Testis (tissue), 3 donors: ENCODE measurements around the gene PSEN1. TPM values are rescaled to one million over a fixed set of nuclear protein-coding genes. Genes with fewer than 3 reads are reported as not detected.

Source experiments
- DNase-seq: peaks from one replicate; pipeline ENCODE4 v3.0.0-alpha.2; 2019
- H3K27ac ChIP-seq, 2 donors: fragments of 200-600 bp; sonication (generic); one replicate each; pipeline ENCODE4 v1.5.1; 2019
- H3K27me3 ChIP-seq: fragments of 200-600 bp; sonication (generic); one replicate; pipeline ENCODE4 v1.5.1; 2019
- H3K36me3 ChIP-seq: fragments of 200-600 bp; sonication (generic); one replicate; pipeline ENCODE4 v1.5.1; 2017; ENCODE audit warnings: low read depth; ENCODE audit errors: missing control alignments
- H3K4me1 ChIP-seq: fragments of 200-600 bp; sonication (generic); one replicate; pipeline ENCODE4 v1.5.1; 2019
- H3K4me3 ChIP-seq, 2 donors: fragments of 200-600 bp; sonication (generic); one replicate each; pipeline ENCODE4 v1.5.1; 2017 to 2019
- H3K9me3 ChIP-seq: fragments of 200-600 bp; sonication (generic); one replicate; pipeline ENCODE4 v1.5.1; 2017
- CTCF ChIP-seq, 3 experiments: fragments of 450-650 bp in 2 of 3; fragments of 200-600 bp in 1 of 3; sonication (generic) in 1 of 3; IDR thresholded peaks; one replicate each; pipeline ENCODE4 v1.5.1; 2016 to 2019; ENCODE audit warnings: antibody characterized with exemption in 3 of 3, mild to moderate bottlenecking in 2 of 3, moderate library complexity in 1 of 3
- POLR2A ChIP-seq: fragments of 450-650 bp; IDR thresholded peaks from one replicate; pipeline ENCODE4 v1.6.1; 2017; ENCODE audit warnings: antibody characterized with exemption, mild to moderate bottlenecking, moderate library complexity
- WGBS, 2 donors: methylation state at CpG; one replicate each; pipeline ENCODE4 v1.1.5; 2018; 5-methylcytosine and 5-hydroxymethylcytosine counted together
- intact Hi-C: fragments of 100-400 bp; cut with DNase I; formaldehyde crosslinking; loops from one replicate; pipeline ENCODE4 v1.15.1; 2023; ENCODE audit warnings: low total_unique reads
- polyA plus RNA-seq: library from polyadenylated mRNA; stranded (reverse); fragments of 350-450 nt; fragmentation: Illumina TruSeq; extraction: RNeasy Lipid Tissue Mini Kit (QIAGEN cat#74804); gene quantifications from one replicate; pipeline ENCODE4 v1.2.3, GENCODE V29; 2014; ENCODE audit warnings: low read depth, low replicate concordance; ENCODE audit not compliant: insufficient read depth
- total RNA-seq, 2 donors: library from RNA; depleted of rRNA; stranded (reverse); fragments of >200 nt; gene quantifications; one replicate each; pipeline ENCODE4 v1.2.3, GENCODE V29; 2016

PSEN1 gene
- total and polyA plus RNA-seq, 3 donors from 2014 or later: 65.7 to 94.9 (median 78.4) TPM

- Histone ChIP-seq H3K36me3 (no peaks in the 10 kb centered on the region), H3K27ac (no peak overlapping the region), H3K4me1 (no peaks in the 10 kb centered on the region), H3K27me3 (no peaks in the 10 kb centered on the region), H3K9me3 (no peaks in the 10 kb centered on the region), H3K4me3 (no peak overlapping the region)
- DNase-seq: no peak
- TF ChIP-seq POLR2A (no peak), CTCF (IDR thresholded peaks at IDR 0.05) (no peak)
- intact Hi-C loops: no loop called here
- 91 to 97% methylated on average over 4 of the region's 4 CpGs for WGBS, 2 donors
Observed at GRCh38 chr14:73258076-73258475, 121.8 kb downstream of the PSEN1 start.

GRCh38 chr14:73258845-73259611, 122.7 kb downstream of the PSEN1 start:
- DNase-seq: no peak
- H3K4me3 ChIP-seq: no peak overlapping the region
- intact Hi-C loops: no loop called here
- 96 to 97% methylated on average over 18 to 20 of the region's 20 CpGs for WGBS, 2 donors
- H3K27ac ChIP-seq: no peak overlapping the region
- no peak for TF ChIP-seq POLR2A
- no peak for TF ChIP-seq CTCF (IDR thresholded peaks at IDR 0.05)
- no peaks in the 10 kb centered on the region for H3K36me3 ChIP-seq
- no peaks in the 10 kb centered on the region for H3K4me1 ChIP-seq
- no peaks in the 10 kb centered on the region for H3K9me3 ChIP-seq
- H3K27me3 ChIP-seq: no peaks in the 10 kb centered on the region

GRCh38 chr14:73259837-73260236, 123.5 kb downstream of the PSEN1 start:
- DNase-seq: no peak
- H3K36me3 ChIP-seq: no peaks in the 10 kb centered on the region
- intact Hi-C loops: no loop called here
- no peak for TF ChIP-seq POLR2A
- no peak for TF ChIP-seq CTCF (IDR thresholded peaks at IDR 0.05)
- no peaks in the 10 kb centered on the region for H3K9me3 ChIP-seq
- H3K27me3 ChIP-seq: no peaks in the 10 kb centered on the region
- WGBS, 2 donors: 91 to 96% methylated on average over 9 of the region's 9 CpGs
- no peak overlapping the region for H3K27ac ChIP-seq
- H3K4me3 ChIP-seq: no peak overlapping the region
- no peaks in the 10 kb centered on the region for H3K4me1 ChIP-seq

- intact Hi-C loops: no loop called here
- H3K4me1 ChIP-seq: no peaks in the 10 kb centered on the region
- no peaks in the 10 kb centered on the region for H3K27me3 ChIP-seq
- no peak overlapping the region for H3K4me3 ChIP-seq
- no peaks in the 10 kb centered on the region for H3K9me3 ChIP-seq
- WGBS, 2 donors: 69 to 86% methylated on average over 3 to 11 of the region's 11 CpGs
- TF ChIP-seq CTCF (IDR thresholded peaks at IDR 0.05) (no peak), POLR2A (no peak)
- no peak overlapping the region for H3K27ac ChIP-seq
- DNase-seq: no peak
- no peaks in the 10 kb centered on the region for H3K36me3 ChIP-seq
Observed at GRCh38 chr14:73260574-73260973, 124.3 kb downstream of the PSEN1 start.

GRCh38 chr14:73261075-73261474, 124.8 kb downstream of the PSEN1 start:
- Histone ChIP-seq H3K36me3 (no peaks in the 10 kb centered on the region), H3K27ac (no peak overlapping the region), H3K4me3 (no peak overlapping the region), H3K9me3 (no peaks in the 10 kb centered on the region), H3K27me3 (no peaks in the 10 kb centered on the region), H3K4me1 (no peaks in the 10 kb centered on the region)
- DNase-seq: no peak
- intact Hi-C loops: no loop called here
- TF ChIP-seq CTCF (IDR thresholded peaks at IDR 0.05) (no peak), POLR2A (no peak)
- 72 to 81% methylated on average over 3 to 6 of the region's 6 CpGs for WGBS, 2 donors
